PC-3 (cell line): ENCODE results near the gene FCN2. TPM values are rescaled to one million over a fixed set of nuclear protein-coding genes. Genes with fewer than 3 reads are reported as not detected.

ENCODE experiments used
- ATAC-seq: fragments of 200-7000 bp; cut with Tn5 transposase; 2 replicates; pipeline ENCODE4 v1.9.1; 2020; ENCODE audit warnings: mild to moderate bottlenecking, moderate library complexity
- BruUV-seq: library from RNA; stranded (reverse); fragments of 400-500 nt; replicated peaks from 2 replicates; lab custom pipeline; 2021; lab: Mats Ljungman, UMichigan
- CTCF ChIA-PET: fragments of 300-600 bp; sonication (Branson Sonifier 250); formaldehyde crosslinking; loops from one replicate; lab custom pipeline; 2022; ENCODE audit warnings: antibody characterized with exemption; lab: Charles Lee
- POLR2A ChIA-PET: fragments of 300-600 bp; sonication (Branson Sonifier 250); formaldehyde crosslinking; loops from one replicate; lab custom pipeline; 2022; ENCODE audit warnings: antibody characterized with exemption; ENCODE audit not compliant: unreplicated experiment; lab: Charles Lee
- DNase-seq: peaks from one replicate; pipeline ENCODE4 v3.0.0-alpha.2; 2015
- H2AFZ ChIP-seq: fragments of 300-600 bp; sonication (generic); 2 replicates; pipeline ENCODE4 v1.6.0; 2016; ENCODE audit warnings: antibody characterized with exemption, low read length
- H3F3A ChIP-seq: fragments of 300-600 bp; sonication (generic); one replicate; pipeline ENCODE4 v1.6.0; 2017; ENCODE audit warnings: antibody characterized with exemption, low read length, control low read depth, mild to moderate bottlenecking; ENCODE audit not compliant: unreplicated experiment
- H3K27ac ChIP-seq: fragments of 300-600 bp; sonication (generic); 2 replicates; pipeline ENCODE4 v1.5.1; 2016; ENCODE audit warnings: mild to moderate bottlenecking, low read length
- H3K27me3 ChIP-seq: fragments of 300-600 bp; sonication (generic); 2 replicates; pipeline ENCODE4 v1.6.1; 2016; ENCODE audit warnings: low read length, mixed read lengths
- H3K36me3 ChIP-seq: fragments of 300-600 bp; sonication (generic); 2 replicates; pipeline ENCODE4 v1.6.1; 2016; ENCODE audit warnings: low read depth, mixed run types, low read length, mixed read lengths
- H3K4me1 ChIP-seq: fragments of 300-600 bp; sonication (generic); 2 replicates; pipeline ENCODE4 v1.5.1; 2016; ENCODE audit warnings: low read length; ENCODE audit not compliant: insufficient read depth
- H3K4me2 ChIP-seq: fragments of 300-600 bp; sonication (generic); 2 replicates; pipeline ENCODE4 v1.6.0; 2016; ENCODE audit warnings: low read length
- H3K4me3 ChIP-seq: fragments of 300-600 bp; sonication (generic); 2 replicates; pipeline ENCODE4 v1.5.1; 2016; ENCODE audit warnings: mild to moderate bottlenecking, low read length, mixed read lengths
- H3K79me2 ChIP-seq: fragments of 300-600 bp; sonication (generic); 2 replicates; pipeline ENCODE4 v1.6.1; 2017; ENCODE audit warnings: low read length, mixed read lengths
- H3K9ac ChIP-seq: fragments of 300-600 bp; sonication (generic); 2 replicates; pipeline ENCODE4 v1.6.0; 2016; ENCODE audit warnings: mild to moderate bottlenecking, low read length
- H3K9me2 ChIP-seq: fragments of 300-600 bp; sonication (generic); replicated peaks from 2 replicates; pipeline ENCODE4 v1.6.1; 2016; ENCODE audit warnings: mixed run types, low read length, mixed read lengths
- H3K9me3 ChIP-seq: fragments of 300-600 bp; sonication (generic); 2 replicates; pipeline ENCODE4 v1.6.1; 2016; ENCODE audit warnings: low read length, mixed read lengths
- H4K20me1 ChIP-seq: fragments of 300-600 bp; sonication (generic); 2 replicates; pipeline ENCODE4 v1.6.1; 2016; ENCODE audit warnings: low read length, mixed read lengths
- CTCF ChIP-seq: fragments of 300-600 bp; sonication (generic); conservative IDR thresholded peaks from 2 replicates; pipeline ENCODE4 v1.5.1; 2017; ENCODE audit warnings: antibody characterized with exemption, low read depth, mild to moderate bottlenecking, low read length
- EZH2 ChIP-seq: fragments of 300-600 bp; sonication (generic); IDR thresholded peaks from one replicate; pipeline ENCODE4 v1.6.1; 2017; ENCODE audit warnings: antibody characterized with exemption, mild to moderate bottlenecking, low read length; ENCODE audit not compliant: unreplicated experiment
- EZH2phosphoT487 ChIP-seq: fragments of 300-600 bp; sonication (generic); IDR thresholded peaks from 2 replicates; pipeline ENCODE4 v1.6.1; 2018; ENCODE audit warnings: mild to moderate bottlenecking, antibody characterized with exemption, low read length, borderline replicate concordance
- intact Hi-C: fragments of 100-400 bp; cut with micrococcal nuclease; formaldehyde crosslinking; loops from 2 replicates; pipeline ENCODE4 v1.9.0; 2023
- total RNA-seq: library from RNA; depleted of rRNA; stranded (reverse); fragments of >200 nt; gene quantifications from 2 replicates; pipeline ENCODE4 v1.2.3, GENCODE V29; 2014

Gene FCN2
- total RNA-seq, 1 experiment from 2014 or later = not detected

- Histone ChIP-seq H3K9me2 (no peaks in the 10 kb centered on the region), H3K4me1 (peaks cover 13% of the 10 kb centered on the region), H3K9me3 (no peaks in the 10 kb centered on the region), H3K4me3 (no peak overlapping the region), H3K9ac (no peak overlapping the region), H3K36me3 (no peaks in the 10 kb centered on the region), H3F3A (no peaks in the 10 kb centered on the region), H4K20me1 (no peaks in the 10 kb centered on the region), H3K79me2 (no peaks in the 10 kb centered on the region), H3K4me2 (no peak overlapping the region), H3K27ac (no peak overlapping the region), H2AFZ (no peak overlapping the region), H3K27me3 (no peaks in the 10 kb centered on the region)
- intact Hi-C loops = no loop called here
- no TSS peak for BruUV-seq
- TF ChIP-seq EZH2phosphoT487 = no peak
- no peak for DNase-seq
- ChIA-PET CTCF (no interaction called here), POLR2A (no interaction called here)
- no peak for ATAC-seq
Observed at GRCh38 chr9:134892820-134893420, 12.3 kb downstream of the FCN2 start.

- Histone ChIP-seq H4K20me1 (no peaks in the 10 kb centered on the region), H2AFZ (no peak overlapping the region), H3K9ac (no peak overlapping the region), H3K27me3 (no peaks in the 10 kb centered on the region), H3K9me2 (no peaks in the 10 kb centered on the region), H3K79me2 (no peaks in the 10 kb centered on the region), H3K36me3 (no peaks in the 10 kb centered on the region), H3K27ac (no peak overlapping the region), H3K9me3 (no peaks in the 10 kb centered on the region), H3K4me3 (no peak overlapping the region), H3F3A (no peaks in the 10 kb centered on the region), H3K4me1 (peaks cover 13% of the 10 kb centered on the region), H3K4me2 (no peak overlapping the region)
- intact Hi-C loops = no loop called here
- no peak for DNase-seq
- CTCF ChIA-PET = no interaction called here
- no peak for ATAC-seq
- TF ChIP-seq CTCF = no peak
- no peak for TF ChIP-seq EZH2
- TF ChIP-seq EZH2phosphoT487 = no peak
- POLR2A ChIA-PET = no interaction called here
- BruUV-seq = no TSS peak
Observed at GRCh38 chr9:134894136-134894860, 13.7 kb downstream of the FCN2 start.

- Histone ChIP-seq H3F3A (no peaks in the 10 kb centered on the region), H3K27ac (no peak overlapping the region), H3K27me3 (no peaks in the 10 kb centered on the region), H3K4me1 (peaks cover 13% of the 10 kb centered on the region), H3K36me3 (no peaks in the 10 kb centered on the region), H3K4me2 (no peak overlapping the region), H3K4me3 (no peak overlapping the region), H3K9me2 (no peaks in the 10 kb centered on the region), H2AFZ (no peak overlapping the region), H3K9me3 (no peaks in the 10 kb centered on the region), H4K20me1 (no peaks in the 10 kb centered on the region), H3K9ac (no peak overlapping the region), H3K79me2 (no peaks in the 10 kb centered on the region)
- DNase-seq = no peak
- ChIA-PET POLR2A (no interaction called here), CTCF (no interaction called here)
- ATAC-seq = no peak
- BruUV-seq = no TSS peak
- intact Hi-C loops = no loop called here
- no peak for TF ChIP-seq CTCF
- no peak for TF ChIP-seq EZH2phosphoT487
- no peak for TF ChIP-seq EZH2
Observed at GRCh38 chr9:134895097-134895496, 14.5 kb downstream of the FCN2 start.
